Loucy (cell line): Measurements from ENCODE around the gene ATP5PO.

Source experiments
- EZH2phosphoT487 ChIP-seq: fragments of 200-600 bp; IDR thresholded peaks from 2 replicates; pipeline ENCODE4 v1.6.1; 2018; ENCODE audit warnings: antibody characterized with exemption, mild to moderate bottlenecking, moderate library complexity, borderline replicate concordance
- TF ChIP-seq, protein P1 (sequence below): fragments of 200-600 bp; sonication (generic); conservative IDR thresholded peaks from 2 replicates; pipeline ENCODE4 v1.5.1; 2014; ENCODE audit warnings: mild to moderate bottlenecking, antibody characterized with exemption, low read length

DNA sequence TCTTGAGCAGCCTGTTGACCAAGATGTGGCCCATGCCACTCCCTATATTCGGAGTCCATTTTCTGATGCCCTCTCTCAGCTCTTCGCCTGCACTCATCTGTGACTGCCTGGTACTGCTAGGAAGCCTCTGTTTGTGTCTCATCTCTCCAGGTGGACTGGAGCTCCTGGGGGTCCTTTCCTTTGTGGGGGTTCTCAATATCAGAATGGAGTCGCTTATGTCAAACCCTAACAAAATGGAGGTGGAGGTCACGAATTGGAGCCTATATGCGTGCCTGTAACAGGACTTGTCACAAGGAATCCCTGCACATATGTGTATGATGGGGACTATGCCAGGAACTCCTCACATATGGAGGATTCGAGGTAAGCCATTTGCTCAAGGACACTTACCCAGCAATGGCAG is 46.7 kb upstream of the ATP5PO start:
- TF ChIP-seq, protein P1, sequence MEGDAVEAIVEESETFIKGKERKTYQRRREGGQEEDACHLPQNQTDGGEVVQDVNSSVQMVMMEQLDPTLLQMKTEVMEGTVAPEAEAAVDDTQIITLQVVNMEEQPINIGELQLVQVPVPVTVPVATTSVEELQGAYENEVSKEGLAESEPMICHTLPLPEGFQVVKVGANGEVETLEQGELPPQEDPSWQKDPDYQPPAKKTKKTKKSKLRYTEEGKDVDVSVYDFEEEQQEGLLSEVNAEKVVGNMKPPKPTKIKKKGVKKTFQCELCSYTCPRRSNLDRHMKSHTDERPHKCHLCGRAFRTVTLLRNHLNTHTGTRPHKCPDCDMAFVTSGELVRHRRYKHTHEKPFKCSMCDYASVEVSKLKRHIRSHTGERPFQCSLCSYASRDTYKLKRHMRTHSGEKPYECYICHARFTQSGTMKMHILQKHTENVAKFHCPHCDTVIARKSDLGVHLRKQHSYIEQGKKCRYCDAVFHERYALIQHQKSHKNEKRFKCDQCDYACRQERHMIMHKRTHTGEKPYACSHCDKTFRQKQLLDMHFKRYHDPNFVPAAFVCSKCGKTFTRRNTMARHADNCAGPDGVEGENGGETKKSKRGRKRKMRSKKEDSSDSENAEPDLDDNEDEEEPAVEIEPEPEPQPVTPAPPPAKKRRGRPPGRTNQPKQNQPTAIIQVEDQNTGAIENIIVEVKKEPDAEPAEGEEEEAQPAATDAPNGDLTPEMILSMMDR: no peak
- no peak for TF ChIP-seq EZH2phosphoT487
